ENCODE data around the gene CHMP6.

The CHMP6 gene

GRCh38 chr17:81046770-81047359 lies 55.2 kb downstream of the CHMP6 start:
- in situ Hi-C loops (cut with HindIII; ENCODE audit: low pct_unique_long_range_greater_than_20kb, low sequenced_read_pairs), result no loop called here

GRCh38 chr17:81048827-81049371 lies 57.3 kb downstream of the CHMP6 start:
- no peak for TF ChIP-seq JUND (IDR thresholded peaks at IDR 0.05; ENCODE audit: low read depth)
- in situ Hi-C loops (cut with HindIII; ENCODE audit: low pct_unique_long_range_greater_than_20kb, low sequenced_read_pairs), result no loop called here

More at GRCh38 chr17:81046770-81047359, 55.2 kb downstream of the CHMP6 start:
- DNase-seq (ENCODE audit: low read depth in 1 of 2, low spot score in 1 of 2), result no peak
- no peak for TF ChIP-seq JUND (IDR thresholded peaks at IDR 0.05; ENCODE audit: low read depth)

GRCh38 chr17:81049372-81049911 lies 57.8 kb downstream of the CHMP6 start:
- no peak for TF ChIP-seq JUND (IDR thresholded peaks at IDR 0.05; ENCODE audit: low read depth)
- in situ Hi-C loops (cut with HindIII; ENCODE audit: low pct_unique_long_range_greater_than_20kb, low sequenced_read_pairs), result no loop called here
- DNase-seq (ENCODE audit: low read depth in 1 of 2, low spot score in 1 of 2), result no peak

More at GRCh38 chr17:81048827-81049371, 57.3 kb downstream of the CHMP6 start:
- no peak for DNase-seq (ENCODE audit: low read depth in 1 of 2, low spot score in 1 of 2)
